A549 (cell line): ENCODE measurements around the gene PAXX. TPM values are rescaled to one million over a fixed set of nuclear protein-coding genes. Genes with fewer than 3 reads are reported as not detected.

ENCODE experiments used
- ATAC-seq, 2 experiments: fragments of 200-7000 bp in 1 of 2; fragments of >200 bp in 1 of 2; cut with Nextera tagmentation in 1 of 2; cut with Tn5 transposase in 1 of 2; 3 replicates each; pipeline versions ENCODE4 v1.8.0 to v1.9.1; 2018 to 2020; ENCODE audit warnings: mild to moderate bottlenecking in 1 of 2, moderate library complexity in 1 of 2
- CTCF ChIA-PET: fragments of 300-600 bp; sonication (Branson Sonifier 250); formaldehyde crosslinking; extraction: SDS; loops from one replicate; lab custom pipeline; 2021; ENCODE audit warnings: antibody characterized with exemption, inconsistent platforms; lab: Yijun Ruan, JAX
- POLR2A ChIA-PET: fragments of 350-600 bp; formaldehyde crosslinking; extraction: SDS; loops from one replicate; lab custom pipeline; 2021; ENCODE audit warnings: antibody characterized with exemption, inconsistent platforms; lab: Yijun Ruan, JAX
- DNase-seq, 2 experiments: peaks; one replicate each; pipeline versions ENCODE4 v3.0.0 to v3.0.0-alpha.2; 2011 to 2016; ENCODE audit warnings: low read depth in 1 of 2, low spot score in 1 of 2
- FAIRE-seq: peaks from 2 replicates; lab custom pipeline; 2011; peaks lifted over from hg19 to GRCh38; lab: Jason Lieb, UNC
- H3K27ac ChIP-seq, 2 experiments: fragments of >200 bp; sonication (Bioruptor Twin); formaldehyde crosslinking; 3 replicates each; pipeline ENCODE4 v1.5.1; 2016 to 2017
- H3K4me1 ChIP-seq: fragments of >200 bp; sonication (Bioruptor Twin); formaldehyde crosslinking; 3 replicates; pipeline ENCODE4 v1.6.1; 2016
- H3K4me2 ChIP-seq: fragments of >200 bp; sonication (Bioruptor Twin); formaldehyde crosslinking; 3 replicates; pipeline ENCODE4 v1.6.1; 2016
- H3K4me3 ChIP-seq: fragments of >200 bp; sonication (Bioruptor Twin); formaldehyde crosslinking; 3 replicates; pipeline ENCODE4 v1.5.1; 2016
- H3K9me3 ChIP-seq: fragments of >200 bp; sonication (Bioruptor Twin); formaldehyde crosslinking; 3 replicates; pipeline ENCODE4 v1.6.1; 2016
- CEBPB ChIP-seq, 2 experiments: fragments of >200 bp in 1 of 2; sonication (Bioruptor Twin) in 1 of 2; formaldehyde crosslinking in 1 of 2; IDR thresholded peaks; 2 replicates each; pipeline ENCODE4 v1.6.1; 2012 to 2016
- CTCF ChIP-seq: fragments of >200 bp; sonication (Bioruptor Twin); formaldehyde crosslinking; IDR thresholded peaks from 3 replicates; pipeline ENCODE4 v1.5.1; 2016
- EHMT2 ChIP-seq: fragments of 200-600 bp; sonication (generic); IDR thresholded peaks from 2 replicates; pipeline ENCODE4 v1.6.1; 2016; ENCODE audit warnings: antibody characterized with exemption, low read depth, mild to moderate bottlenecking, moderate library complexity
- FOSB ChIP-seq: fragments of 250-450 bp; sonication (Bioruptor Pico); IDR thresholded peaks from 2 replicates; pipeline ENCODE4 v1.5.0; 2020; ENCODE audit warnings: mild to moderate bottlenecking, moderate library complexity
- FOSL2 ChIP-seq, 2 experiments: fragments of 450-650 bp in 1 of 2; fragments of >200 bp in 1 of 2; sonication (Bioruptor Twin) in 1 of 2; formaldehyde crosslinking; IDR thresholded peaks; 2 replicates each; pipeline versions ENCODE4 v1.5.0 to v1.6.1; 2016 to 2020; ENCODE audit warnings: mild to moderate bottlenecking in 1 of 2, moderate library complexity in 1 of 2
- KDM1A ChIP-seq: fragments of 200-600 bp; sonication (generic); IDR thresholded peaks from 2 replicates; pipeline ENCODE4 v1.6.1; 2016; ENCODE audit warnings: low read depth, mild to moderate bottlenecking
- NR3C1 ChIP-seq: fragments of >200 bp; sonication (Bioruptor Twin); formaldehyde crosslinking; IDR thresholded peaks from 3 replicates; pipeline ENCODE4 v1.6.1; 2017
- POLR2AphosphoS2 ChIP-seq: conservative IDR thresholded peaks from 2 replicates; pipeline ENCODE4 v1.6.1; 2012; ENCODE audit warnings: low read length, improper control_type of control experiment, inconsistent platforms
- RFX5 ChIP-seq: fragments of 450-650 bp; IDR thresholded peaks from 2 replicates; pipeline ENCODE4 v1.7.1; 2014; ENCODE audit warnings: antibody characterized with exemption, mild to moderate bottlenecking, moderate library complexity
- USF2 ChIP-seq: fragments of 450-650 bp; IDR thresholded peaks from 2 replicates; pipeline ENCODE4 v1.6.1; 2014; ENCODE audit warnings: antibody characterized with exemption
- ZFP36 ChIP-seq: fragments of 450-650 bp; IDR thresholded peaks from 2 replicates; pipeline ENCODE4 v1.6.1; 2014; ENCODE audit warnings: borderline replicate concordance; ENCODE audit not compliant: partially characterized antibody
- ZSCAN20 ChIP-seq: fragments of 250-450 bp; sonication (Bioruptor Pico); IDR thresholded peaks from 2 replicates; pipeline ENCODE4 v1.8.0; 2022; ENCODE audit warnings: mild to moderate bottlenecking, moderate library complexity
- WGBS: methylation state at CpG from one replicate; pipeline ENCODE4 v1.1.6; 2017; ENCODE audit errors: missing lambda C conversion rate; 5-methylcytosine and 5-hydroxymethylcytosine counted together
- polyA plus RNA-seq, 4 experiments: library from polyadenylated mRNA; depleted of rRNA in 3 of 4; stranded (reverse); fragments of >200 nt; fragmentation: RNase III in 1 of 4; extraction: RNeasy Plus Mini Kit Qiagen cat#74134 plus additional on column Dnase treatment in 1 of 4; gene quantifications; 2 replicates in 3 of 4; 3 replicates in 1 of 4; pipeline ENCODE4 v1.2.3, GENCODE V29; 2011 to 2017

PAXX gene
- polyA plus RNA-seq, 2 of the 4 experiments (the other 2 are of a cell fraction) = 15.6 to 53.2 TPM

- CTCF ChIA-PET = interaction anchor here (1.1 to 11.3 kb wide), 2 partner anchors 77 to 92 kb away, joined by 3 to 282 read pairs; partner anchors contain the start of genes ABCA2, FUT7 and NPDC1
- POLR2A ChIA-PET = interaction anchor here (0.6 kb wide), 1 partner anchor 37 kb away, joined by 3 read pairs; no protein-coding TSS in a partner anchor
- Histone ChIP-seq H3K4me3 (no peak overlapping the region), H3K9me3 (no peaks in the 10 kb centered on the region), H3K27ac (no peak overlapping the region), H3K4me2 (no peak overlapping the region), H3K4me1 (peaks cover 7% of the 10 kb centered on the region)
- no peak for TF ChIP-seq ZFP36
- TF ChIP-seq KDM1A = no peak
- TF ChIP-seq NR3C1 = no peak
- TF ChIP-seq FOSB (CRISPR knock-in tag) = no peak
- no peak for TF ChIP-seq RFX5
- no peak for TF ChIP-seq ZSCAN20 (CRISPR knock-in tag)
- no peak for TF ChIP-seq CEBPB (IDR thresholded peaks at IDR 0.05)
- TF ChIP-seq USF2 = no peak
- no peak for ATAC-seq
- FAIRE-seq = no peak
- DNase-seq = no peak
- 85% methylated on average over 15 of the region's 25 CpGs for WGBS
These were observed 37.7 kb upstream of the PAXX start for GRCh38 chr9:136954270-136955083.

GRCh38 chr9:136955202-136955942 is 36.9 kb upstream of the PAXX start:
- ATAC-seq (no peak), FAIRE-seq (no peak), DNase-seq (no peak)
- no peaks in the 10 kb centered on the region for H3K9me3 ChIP-seq
- POLR2A ChIA-PET = no interaction called here
- no peak for TF ChIP-seq CTCF
- WGBS = 75% methylated on average over 9 of the region's 14 CpGs
- CTCF ChIA-PET = interaction anchor here (0.7 to 1.1 kb wide), 2 partner anchors 91 to 92 kb away, joined by 3 read pairs; partner anchors contain the start of gene NPDC1
- H3K4me3 ChIP-seq = no peak overlapping the region
- no peak overlapping the region for H3K27ac ChIP-seq
- H3K4me2 ChIP-seq = no peak overlapping the region
- H3K4me1 ChIP-seq = peaks cover 7% of the 10 kb centered on the region

- H3K4me1 ChIP-seq = peaks cover 2% of the 10 kb centered on the region; the same call in 2 of the 3 replicates
- no peaks in the 10 kb centered on the region for H3K9me3 ChIP-seq
- TF ChIP-seq FOSL2 (IDR thresholded peaks at IDR 0.05) = no peak
- TF ChIP-seq FOSL2 (CRISPR knock-in tag; IDR thresholded peaks at IDR 0.05) = no peak
- TF ChIP-seq ZFP36 = no peak
- TF ChIP-seq, all 56 proteins: peak for 0
- no peak for FAIRE-seq
- WGBS = 80% methylated on average over 9 of the region's 9 CpGs
- ChIA-PET POLR2A (no interaction called here), CTCF (interaction anchor here (0.8 kb wide), 1 partner anchor 9 kb away, joined by 4 read pairs; no protein-coding TSS in a partner anchor)
- Histone ChIP-seq H3K4me2 (no peak overlapping the region), H3K4me3 (no peak overlapping the region), H3K27ac (no peak overlapping the region)
- ATAC-seq = no peak
- no peak for DNase-seq
These were observed 36.3 kb upstream of the PAXX start for GRCh38 chr9:136955943-136956335.

- TF ChIP-seq EHMT2 = 0 out of 2 replicates have a peak, but pooled peaks have one; percentile 14
- TF ChIP-seq POLR2AphosphoS2 = no peak
- POLR2A ChIA-PET = no interaction called here
- DNase-seq (no peak), ATAC-seq (no peak), FAIRE-seq (no peak)
- 70% methylated on average over 4 of the region's 4 CpGs for WGBS
- H3K9me3 ChIP-seq = no peaks in the 10 kb centered on the region
- H3K4me3 ChIP-seq = no peak overlapping the region
- no peak overlapping the region for H3K27ac ChIP-seq
- no peak overlapping the region for H3K4me2 ChIP-seq
- CTCF ChIA-PET = interaction anchor here (0.8 kb wide), 1 partner anchor 9 kb away, joined by 4 read pairs; no protein-coding TSS in a partner anchor
- no peaks in the 10 kb centered on the region for H3K4me1 ChIP-seq
These were observed 35.6 kb upstream of the PAXX start for GRCh38 chr9:136956604-136957003.
